Parathyroid adenoma (tissue), 2 donors: ENCODE data around the gene WDR70.
"Not testable (repeated sequence)": the region's sequence is repeated elsewhere in the genome, so short reads cannot be mapped to it uniquely, and the experiment has no call there.

ENCODE experiments used
- H2AFZ ChIP-seq: fragments of 300-600 bp; sonication (generic); one replicate; pipeline ENCODE4 v1.7.0; 2017; ENCODE audit warnings: antibody characterized with exemption, mild to moderate bottlenecking
- H3K27ac ChIP-seq: fragments of 300-600 bp; sonication (generic); one replicate; pipeline ENCODE4 v1.7.0; 2017
- H3K27me3 ChIP-seq: fragments of 300-600 bp; sonication (generic); one replicate; pipeline ENCODE4 v1.7.0; 2017; ENCODE audit warnings: low read length; ENCODE audit not compliant: control insufficient read depth, insufficient read depth
- H3K36me3 ChIP-seq: fragments of 300-600 bp; sonication (generic); one replicate; pipeline ENCODE4 v1.7.0; 2017; ENCODE audit warnings: low read length; ENCODE audit not compliant: control insufficient read depth, insufficient read depth
- H3K4me1 ChIP-seq: fragments of 300-600 bp; sonication (generic); one replicate; pipeline ENCODE4 v1.7.0; 2017; ENCODE audit warnings: control low read depth
- H3K4me2 ChIP-seq: fragments of 300-600 bp; sonication (generic); one replicate; pipeline ENCODE4 v1.7.0; 2017; ENCODE audit warnings: low read length
- H3K4me3 ChIP-seq: fragments of 300-600 bp; sonication (generic); one replicate; pipeline ENCODE4 v1.7.0; 2017; ENCODE audit warnings: low read depth, low read length
- H3K79me2 ChIP-seq: fragments of 300-600 bp; sonication (generic); one replicate; pipeline ENCODE4 v1.7.0; 2017; ENCODE audit warnings: control low read depth
- H3K9ac ChIP-seq: fragments of 300-600 bp; sonication (generic); one replicate; pipeline ENCODE4 v1.7.0; 2017; ENCODE audit warnings: mild to moderate bottlenecking
- H3K9me3 ChIP-seq: fragments of 300-600 bp; sonication (generic); one replicate; pipeline ENCODE4 v1.7.0; 2017; ENCODE audit warnings: low read length; ENCODE audit not compliant: control insufficient read depth
- TF ChIP-seq, protein P1 (sequence below): fragments of 300-600 bp; sonication (generic); IDR thresholded peaks from one replicate; pipeline ENCODE4 v1.7.0; 2017; ENCODE audit warnings: antibody characterized with exemption, mild to moderate bottlenecking
- donor health status: primary hyperparathyroidism.

The WDR70 gene

DNA sequence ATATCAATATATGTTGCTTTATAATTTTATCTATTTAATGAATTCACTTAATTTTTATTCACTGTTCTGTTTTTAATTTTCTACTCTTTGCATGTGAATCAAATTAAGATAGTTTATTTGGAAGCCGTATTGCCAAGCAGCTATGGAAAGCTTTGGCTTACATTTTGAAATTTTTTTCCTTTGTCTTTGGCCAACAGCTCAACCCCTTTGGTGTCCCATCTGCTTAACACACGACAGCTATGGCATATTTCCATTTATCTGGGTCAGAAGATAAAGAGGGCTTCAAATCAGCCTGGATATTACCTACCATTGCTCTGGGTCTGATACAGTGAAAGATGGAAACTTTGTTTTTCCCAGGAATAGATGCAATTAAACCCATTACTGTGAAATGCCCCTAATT is 201.0 kb downstream of the WDR70 start:
- no peak overlapping the region for H3K4me2 ChIP-seq

DNA sequence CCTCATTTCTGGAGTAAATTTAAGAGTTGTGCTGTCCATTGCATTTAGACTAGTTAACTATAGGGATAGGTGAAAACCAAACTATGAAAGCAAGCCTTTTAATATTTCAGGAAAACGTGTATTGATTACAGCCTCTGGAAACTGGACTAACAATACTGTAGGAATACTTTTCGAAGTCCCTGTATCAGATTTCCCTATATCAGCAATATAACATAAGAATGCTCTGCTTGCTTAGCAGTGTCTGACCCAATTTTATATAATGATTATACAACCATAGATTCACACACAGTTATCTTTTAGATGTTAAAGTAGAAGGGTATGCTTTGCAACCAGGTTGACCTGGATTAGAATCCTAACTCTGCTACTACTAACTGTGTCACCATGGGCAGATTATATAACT is 203.1 kb downstream of the WDR70 start:
- H3K9ac ChIP-seq: no peak overlapping the region
- H3K4me2 ChIP-seq: no peak overlapping the region
- H3K27me3 ChIP-seq: no peaks in the 10 kb centered on the region
- no peaks in the 10 kb centered on the region for H3K36me3 ChIP-seq
- no peaks in the 10 kb centered on the region for H3K79me2 ChIP-seq
- TF ChIP-seq, protein P1, sequence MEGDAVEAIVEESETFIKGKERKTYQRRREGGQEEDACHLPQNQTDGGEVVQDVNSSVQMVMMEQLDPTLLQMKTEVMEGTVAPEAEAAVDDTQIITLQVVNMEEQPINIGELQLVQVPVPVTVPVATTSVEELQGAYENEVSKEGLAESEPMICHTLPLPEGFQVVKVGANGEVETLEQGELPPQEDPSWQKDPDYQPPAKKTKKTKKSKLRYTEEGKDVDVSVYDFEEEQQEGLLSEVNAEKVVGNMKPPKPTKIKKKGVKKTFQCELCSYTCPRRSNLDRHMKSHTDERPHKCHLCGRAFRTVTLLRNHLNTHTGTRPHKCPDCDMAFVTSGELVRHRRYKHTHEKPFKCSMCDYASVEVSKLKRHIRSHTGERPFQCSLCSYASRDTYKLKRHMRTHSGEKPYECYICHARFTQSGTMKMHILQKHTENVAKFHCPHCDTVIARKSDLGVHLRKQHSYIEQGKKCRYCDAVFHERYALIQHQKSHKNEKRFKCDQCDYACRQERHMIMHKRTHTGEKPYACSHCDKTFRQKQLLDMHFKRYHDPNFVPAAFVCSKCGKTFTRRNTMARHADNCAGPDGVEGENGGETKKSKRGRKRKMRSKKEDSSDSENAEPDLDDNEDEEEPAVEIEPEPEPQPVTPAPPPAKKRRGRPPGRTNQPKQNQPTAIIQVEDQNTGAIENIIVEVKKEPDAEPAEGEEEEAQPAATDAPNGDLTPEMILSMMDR: no peak
- H3K27ac ChIP-seq: no peak overlapping the region
- H3K4me1 ChIP-seq: no peaks in the 10 kb centered on the region
- no peak overlapping the region for H3K4me3 ChIP-seq
- H3K9me3 ChIP-seq: no peaks in the 10 kb centered on the region
- no peak overlapping the region for H2AFZ ChIP-seq

More for the DNA sequence above, 201.0 kb downstream of the WDR70 start:
- Histone ChIP-seq H3K79me2 (no peaks in the 10 kb centered on the region), H3K9ac (no peak overlapping the region), H3K4me1 (no peaks in the 10 kb centered on the region), H3K27me3 (no peaks in the 10 kb centered on the region), H2AFZ (no peak overlapping the region), H3K36me3 (no peaks in the 10 kb centered on the region), H3K4me3 (no peak overlapping the region), H3K27ac (no peak overlapping the region), H3K9me3 (no peaks in the 10 kb centered on the region)
- TF ChIP-seq, protein P1: no peak

DNA sequence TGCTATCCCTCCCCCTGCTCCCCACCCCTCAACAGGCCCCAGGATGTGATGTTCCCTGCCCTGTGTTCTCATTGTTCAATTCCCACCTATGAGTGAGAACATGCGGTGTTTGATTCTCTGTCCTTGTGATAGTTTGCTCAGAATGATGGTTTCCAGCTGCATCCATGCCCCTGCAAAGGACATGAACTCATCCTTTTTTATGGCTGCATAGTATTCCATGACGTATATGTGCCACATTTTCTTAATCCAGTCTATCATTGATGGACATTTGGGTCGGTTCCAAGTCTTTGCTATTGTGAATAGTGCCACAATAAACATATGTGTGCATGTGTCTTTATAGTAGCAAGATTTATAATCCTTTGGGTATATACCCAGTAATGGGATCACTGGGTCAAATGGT is 214.2 kb downstream of the WDR70 start:
- not testable (repeated sequence) for H3K27ac ChIP-seq, H3K36me3 ChIP-seq, H2AFZ ChIP-seq, H3K4me1 ChIP-seq, H3K4me2 ChIP-seq, H3K79me2 ChIP-seq, H3K9me3 ChIP-seq, H3K4me3 ChIP-seq, H3K27me3 ChIP-seq, H3K9ac ChIP-seq

DNA sequence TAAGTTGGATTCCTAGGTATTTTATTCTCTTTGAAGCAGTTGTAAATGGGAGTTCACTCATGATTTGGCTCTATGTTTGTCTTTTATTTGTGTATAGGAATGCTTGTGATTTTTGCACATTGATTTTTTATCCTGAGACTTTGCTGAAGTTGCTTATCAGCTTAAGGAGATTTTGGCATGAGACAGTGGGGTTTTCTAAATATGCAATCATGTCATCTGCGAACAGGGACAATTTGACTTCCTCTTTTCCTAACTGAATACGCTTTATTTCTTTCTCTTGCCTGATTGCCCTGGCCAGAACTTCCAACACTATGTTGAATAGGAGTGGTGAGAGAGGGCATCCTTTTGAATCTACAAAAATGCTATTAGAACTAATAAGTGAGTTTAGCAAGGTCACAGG is 215.7 kb downstream of the WDR70 start:
- H3K36me3 ChIP-seq, H3K9me3 ChIP-seq, H3K27me3 ChIP-seq, H2AFZ ChIP-seq, H3K79me2 ChIP-seq, H3K4me1 ChIP-seq, H3K27ac ChIP-seq, H3K4me3 ChIP-seq, H3K9ac ChIP-seq, H3K4me2 ChIP-seq: not testable (repeated sequence)

DNA sequence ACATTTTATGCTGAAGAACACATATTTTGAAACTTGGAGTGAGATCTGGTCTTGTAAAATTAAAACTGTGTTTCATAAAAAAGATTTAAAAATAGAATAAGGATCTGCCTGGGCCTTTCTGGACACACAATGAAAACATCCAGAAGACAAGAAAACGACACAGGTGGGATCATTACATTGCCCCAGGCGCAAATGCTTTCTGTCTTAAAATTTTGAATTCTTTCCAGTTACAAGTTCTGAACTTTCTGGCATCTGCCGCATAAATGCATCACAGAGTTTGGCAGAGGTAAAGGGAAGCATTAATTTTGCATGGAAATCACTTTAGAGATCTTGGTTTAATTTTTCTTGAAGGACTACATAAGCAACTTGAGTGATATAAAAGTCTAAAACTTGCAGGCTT is 219.6 kb downstream of the WDR70 start:
- H3K27me3 ChIP-seq: no peaks in the 10 kb centered on the region
- TF ChIP-seq, protein P1: no peak

DNA sequence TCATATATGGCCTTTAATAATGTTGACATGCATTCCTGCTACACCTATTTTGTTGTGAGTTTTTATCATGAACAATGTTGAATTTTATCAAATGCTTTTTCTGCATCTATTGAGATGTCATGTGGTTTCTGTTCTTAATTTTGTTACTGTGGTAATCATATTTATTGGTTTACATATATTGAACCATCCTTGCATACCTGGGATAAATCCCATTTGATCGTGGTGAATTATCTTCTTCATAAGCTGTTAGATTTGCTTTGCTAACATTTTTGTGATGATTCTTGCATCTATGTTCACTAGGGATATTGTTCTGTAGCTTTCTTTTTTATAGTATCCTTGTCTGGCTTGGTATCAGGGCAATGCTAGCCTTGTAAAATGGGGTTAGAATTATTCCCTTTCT is 222.0 kb downstream of the WDR70 start:
- no peak overlapping the region for H3K27ac ChIP-seq
- no peak overlapping the region for H3K4me3 ChIP-seq
- TF ChIP-seq, protein P1: no peak
- no peaks in the 10 kb centered on the region for H3K36me3 ChIP-seq
- H3K9ac ChIP-seq: no peak overlapping the region
- no peaks in the 10 kb centered on the region for H3K4me1 ChIP-seq
- H3K4me2 ChIP-seq: no peak overlapping the region
- H3K9me3 ChIP-seq: no peaks in the 10 kb centered on the region
- H3K27me3 ChIP-seq: no peaks in the 10 kb centered on the region
- H3K79me2 ChIP-seq: no peaks in the 10 kb centered on the region
- no peak overlapping the region for H2AFZ ChIP-seq

More for the DNA sequence above, 219.6 kb downstream of the WDR70 start:
- Histone ChIP-seq H3K36me3 (no peaks in the 10 kb centered on the region), H2AFZ (no peak overlapping the region), H3K27ac (no peak overlapping the region), H3K4me3 (no peak overlapping the region), H3K4me1 (no peaks in the 10 kb centered on the region), H3K79me2 (no peaks in the 10 kb centered on the region), H3K4me2 (no peak overlapping the region), H3K9me3 (no peaks in the 10 kb centered on the region), H3K9ac (no peak overlapping the region)
